ENCODE data around the gene ARID5A.

- TF ChIP-seq, protein P1, sequence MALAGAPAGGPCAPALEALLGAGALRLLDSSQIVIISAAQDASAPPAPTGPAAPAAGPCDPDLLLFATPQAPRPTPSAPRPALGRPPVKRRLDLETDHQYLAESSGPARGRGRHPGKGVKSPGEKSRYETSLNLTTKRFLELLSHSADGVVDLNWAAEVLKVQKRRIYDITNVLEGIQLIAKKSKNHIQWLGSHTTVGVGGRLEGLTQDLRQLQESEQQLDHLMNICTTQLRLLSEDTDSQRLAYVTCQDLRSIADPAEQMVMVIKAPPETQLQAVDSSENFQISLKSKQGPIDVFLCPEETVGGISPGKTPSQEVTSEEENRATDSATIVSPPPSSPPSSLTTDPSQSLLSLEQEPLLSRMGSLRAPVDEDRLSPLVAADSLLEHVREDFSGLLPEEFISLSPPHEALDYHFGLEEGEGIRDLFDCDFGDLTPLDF (CRISPR knock-in tag; IDR thresholded peaks at IDR 0.05), result no peak
- TF ChIP-seq PATZ1 (CRISPR knock-in tag; IDR thresholded peaks at IDR 0.05; ENCODE audit: borderline replicate concordance), result no peak
- TF ChIP-seq JUNB (CRISPR knock-in tag; conservative IDR thresholded peaks at IDR 0.05), result no peak
- no peak for TF ChIP-seq ZNF668 (CRISPR knock-in tag; IDR thresholded peaks at IDR 0.05)
These were observed 24.7 kb upstream of the ARID5A start for GRCh38 chr2:96511851-96512250.
